CD4-positive, alpha-beta T cell treated with Interferon alpha-2 for 1 hour (primary cell): ENCODE measurements around the gene FBLN5.
A peak's percentile ranks its signal among the peaks of the same experiment; 100 is the strongest.

Experiments
- DNase-seq, 2 donors: peaks; one replicate each; pipeline ENCODE4 v3.0.0-alpha.2; 2020 to 2022

FBLN5 gene

GRCh38 chr14:91947475-91948184, at the start of gene FBLN5:
TSS of gene FBLN5 (minus strand) at chr14:91947694. CDS start at chr14:91947229, 465 bp downstream.
- peak; percentile 3 to 34 for DNase-seq

GRCh38 chr14:91996948-91997371, 49.5 kb upstream of the FBLN5 start:
- peak in 1 of 2 donors; percentile 57 for DNase-seq

- DNase-seq = no peak
Measured at GRCh38 chr14:91987192-91987591, 39.7 kb upstream of the FBLN5 start.

GRCh38 chr14:91985521-91986255, 38.2 kb upstream of the FBLN5 start:
- no peak for DNase-seq

GRCh38 chr14:91985008-91985407, 37.5 kb upstream of the FBLN5 start:
- DNase-seq = no peak

- no peak for DNase-seq
Measured at GRCh38 chr14:91983588-91983987, 36.1 kb upstream of the FBLN5 start.

GRCh38 chr14:91980157-91980556, 32.7 kb upstream of the FBLN5 start:
- DNase-seq = no peak

- DNase-seq = no peak
Measured at GRCh38 chr14:91977884-91978283, 30.4 kb upstream of the FBLN5 start.

GRCh38 chr14:91975763-91976162, 28.3 kb upstream of the FBLN5 start:
- DNase-seq = no peak

- no peak for DNase-seq
Measured at GRCh38 chr14:91971188-91971778, 23.8 kb upstream of the FBLN5 start.

- DNase-seq = peak; percentile 25 to 54
Measured at GRCh38 chr14:91968280-91968679, 20.8 kb upstream of the FBLN5 start.

GRCh38 chr14:91964724-91965123, 17.2 kb upstream of the FBLN5 start:
- DNase-seq = no peak

GRCh38 chr14:91964011-91964410, 16.5 kb upstream of the FBLN5 start:
- DNase-seq = no peak

GRCh38 chr14:91963465-91963864, 16.0 kb upstream of the FBLN5 start:
- DNase-seq = no peak

GRCh38 chr14:91961297-91962220, 14.1 kb upstream of the FBLN5 start:
- no peak for DNase-seq

GRCh38 chr14:91957876-91958313, 10.4 kb upstream of the FBLN5 start:
- DNase-seq = no peak

- DNase-seq = no peak
Measured at GRCh38 chr14:91956616-91957015, 9.1 kb upstream of the FBLN5 start.

GRCh38 chr14:91955168-91955567, 7.7 kb upstream of the FBLN5 start:
- DNase-seq = no peak

GRCh38 chr14:91953170-91953985, 5.9 kb upstream of the FBLN5 start:
- no peak for DNase-seq

- DNase-seq = no peak
Measured at GRCh38 chr14:91946622-91947474, 646 bp downstream of the FBLN5 start.
